ENCODE data around the gene POU3F3.

Gene POU3F3

DNA sequence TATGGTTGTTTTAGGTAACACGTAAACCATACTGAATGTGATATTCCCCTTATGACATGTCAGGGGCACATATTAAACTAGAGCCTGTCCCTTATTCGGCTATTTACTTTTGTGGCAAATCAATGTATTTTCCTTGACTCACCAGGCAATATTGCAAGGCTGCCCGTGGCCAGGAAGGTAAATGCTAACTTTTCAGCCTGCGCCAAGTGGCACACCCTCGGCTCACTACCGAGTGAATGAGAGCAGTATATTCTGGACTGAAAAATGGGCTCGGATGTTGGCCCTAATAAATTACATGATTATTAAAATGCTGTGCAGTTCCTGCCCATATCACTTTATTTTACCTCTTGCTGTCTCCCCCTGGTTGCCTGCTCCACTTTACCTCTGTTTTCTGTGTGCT lies 46.7 kb downstream of the POU3F3 start:
- no peak overlapping the region for H3K4me3 ChIP-seq (ENCODE audit: low read depth, low read length)
- TF ChIP-seq, protein P1, sequence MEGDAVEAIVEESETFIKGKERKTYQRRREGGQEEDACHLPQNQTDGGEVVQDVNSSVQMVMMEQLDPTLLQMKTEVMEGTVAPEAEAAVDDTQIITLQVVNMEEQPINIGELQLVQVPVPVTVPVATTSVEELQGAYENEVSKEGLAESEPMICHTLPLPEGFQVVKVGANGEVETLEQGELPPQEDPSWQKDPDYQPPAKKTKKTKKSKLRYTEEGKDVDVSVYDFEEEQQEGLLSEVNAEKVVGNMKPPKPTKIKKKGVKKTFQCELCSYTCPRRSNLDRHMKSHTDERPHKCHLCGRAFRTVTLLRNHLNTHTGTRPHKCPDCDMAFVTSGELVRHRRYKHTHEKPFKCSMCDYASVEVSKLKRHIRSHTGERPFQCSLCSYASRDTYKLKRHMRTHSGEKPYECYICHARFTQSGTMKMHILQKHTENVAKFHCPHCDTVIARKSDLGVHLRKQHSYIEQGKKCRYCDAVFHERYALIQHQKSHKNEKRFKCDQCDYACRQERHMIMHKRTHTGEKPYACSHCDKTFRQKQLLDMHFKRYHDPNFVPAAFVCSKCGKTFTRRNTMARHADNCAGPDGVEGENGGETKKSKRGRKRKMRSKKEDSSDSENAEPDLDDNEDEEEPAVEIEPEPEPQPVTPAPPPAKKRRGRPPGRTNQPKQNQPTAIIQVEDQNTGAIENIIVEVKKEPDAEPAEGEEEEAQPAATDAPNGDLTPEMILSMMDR (IDR thresholded peaks at IDR 0.05; ENCODE audit: insufficient read depth, low read length, missing control alignments), result no peak
- DNase-seq (ENCODE audit: low read depth, low spot score), result no peak
- ChIA-PET POLR2A (no interaction called here), CTCF (no interaction called here)

DNA sequence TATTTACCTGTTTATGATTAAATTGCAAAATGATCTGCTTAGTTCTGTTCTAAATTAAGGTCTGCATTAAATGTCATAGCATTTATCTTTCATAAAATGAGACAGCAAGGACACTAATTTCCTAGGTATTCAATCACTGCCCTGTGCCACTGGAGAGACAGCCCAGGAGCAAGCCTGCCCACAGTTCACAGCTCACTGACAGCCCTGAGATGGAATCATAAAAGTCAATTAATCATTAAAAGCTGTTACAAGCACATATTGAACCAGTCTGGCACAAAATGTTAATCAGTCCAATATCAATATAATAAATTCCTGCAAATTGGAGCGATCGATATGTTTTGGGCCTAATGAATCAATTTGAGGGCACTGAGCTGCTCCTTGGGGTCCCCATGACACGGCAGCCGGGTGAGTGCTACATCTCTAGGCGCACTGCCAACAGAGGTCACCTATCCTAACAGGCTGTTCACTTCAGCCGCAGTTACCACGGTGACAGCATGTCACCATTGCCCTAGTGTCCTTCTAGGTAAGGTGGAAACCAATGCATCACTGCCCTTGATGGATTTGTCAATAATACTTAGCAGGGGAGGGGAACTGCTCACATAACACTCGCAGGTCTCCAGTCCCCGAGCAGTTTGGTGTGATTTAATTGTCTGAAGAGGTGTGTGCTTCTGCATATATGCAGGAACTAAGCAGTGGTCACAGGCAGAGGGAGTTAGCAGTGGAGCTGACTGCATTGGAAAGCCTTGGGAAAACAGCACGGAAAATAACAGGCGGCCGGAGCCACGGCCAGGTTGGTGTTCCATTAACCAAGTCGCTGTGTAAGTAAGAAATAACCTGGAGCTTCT lies 47.3 kb downstream of the POU3F3 start:
- no peak for DNase-seq (ENCODE audit: low read depth, low spot score)
- ChIA-PET POLR2A (no interaction called here), CTCF (no interaction called here)
- no peak overlapping the region for H3K4me3 ChIP-seq (ENCODE audit: low read depth, low read length)
- TF ChIP-seq, protein P1 (IDR thresholded peaks at IDR 0.05; ENCODE audit: insufficient read depth, low read length, missing control alignments), result no peak

DNA sequence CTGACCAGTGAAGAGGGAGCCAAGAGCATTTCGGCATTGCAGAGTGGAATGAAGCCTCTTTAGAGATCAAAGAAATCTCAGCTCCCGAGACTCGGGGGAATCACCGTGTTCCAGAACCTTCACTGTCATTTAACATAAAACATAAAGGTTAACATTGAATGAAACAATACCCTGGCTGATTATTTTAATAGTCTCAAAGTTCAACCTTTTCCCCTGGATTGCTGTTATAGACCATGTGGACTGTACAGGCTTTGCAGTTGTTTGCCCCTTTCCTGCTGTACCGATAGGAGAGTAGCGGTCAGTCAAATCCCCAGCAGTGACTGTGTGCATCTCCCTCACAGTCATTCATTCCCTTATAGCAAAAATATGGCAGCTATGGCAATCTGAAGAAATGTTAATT lies 48.4 kb downstream of the POU3F3 start:
- no peak for DNase-seq (ENCODE audit: low read depth, low spot score)
- no peak overlapping the region for H3K4me3 ChIP-seq (ENCODE audit: low read depth, low read length)
- ChIA-PET CTCF (no interaction called here), POLR2A (no interaction called here)
- TF ChIP-seq, protein P1 (IDR thresholded peaks at IDR 0.05; ENCODE audit: insufficient read depth, low read length, missing control alignments), result no peak

Measured in AG04449 (cell line).